WI38 (cell line): Measurements from ENCODE around the gene CRYGN.

Experiments
- H3K4me3 ChIP-seq: 2 replicates; pipeline ENCODE4 v1.5.1; 2011; ENCODE audit warnings: low read depth, mild to moderate bottlenecking, control low read depth, low read length
- TF ChIP-seq, protein P1 (sequence below): IDR thresholded peaks from 2 replicates; pipeline ENCODE4 v1.5.1; 2012; ENCODE audit warnings: low read depth, mild to moderate bottlenecking, control low read depth, low read length

The CRYGN gene

GRCh38 chr7:151424799-151425198, 15.1 kb downstream of the CRYGN start:
- TF ChIP-seq, protein P1, sequence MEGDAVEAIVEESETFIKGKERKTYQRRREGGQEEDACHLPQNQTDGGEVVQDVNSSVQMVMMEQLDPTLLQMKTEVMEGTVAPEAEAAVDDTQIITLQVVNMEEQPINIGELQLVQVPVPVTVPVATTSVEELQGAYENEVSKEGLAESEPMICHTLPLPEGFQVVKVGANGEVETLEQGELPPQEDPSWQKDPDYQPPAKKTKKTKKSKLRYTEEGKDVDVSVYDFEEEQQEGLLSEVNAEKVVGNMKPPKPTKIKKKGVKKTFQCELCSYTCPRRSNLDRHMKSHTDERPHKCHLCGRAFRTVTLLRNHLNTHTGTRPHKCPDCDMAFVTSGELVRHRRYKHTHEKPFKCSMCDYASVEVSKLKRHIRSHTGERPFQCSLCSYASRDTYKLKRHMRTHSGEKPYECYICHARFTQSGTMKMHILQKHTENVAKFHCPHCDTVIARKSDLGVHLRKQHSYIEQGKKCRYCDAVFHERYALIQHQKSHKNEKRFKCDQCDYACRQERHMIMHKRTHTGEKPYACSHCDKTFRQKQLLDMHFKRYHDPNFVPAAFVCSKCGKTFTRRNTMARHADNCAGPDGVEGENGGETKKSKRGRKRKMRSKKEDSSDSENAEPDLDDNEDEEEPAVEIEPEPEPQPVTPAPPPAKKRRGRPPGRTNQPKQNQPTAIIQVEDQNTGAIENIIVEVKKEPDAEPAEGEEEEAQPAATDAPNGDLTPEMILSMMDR: no peak
- H3K4me3 ChIP-seq: no peak overlapping the region

- H3K4me3 ChIP-seq: no peak overlapping the region
- TF ChIP-seq, protein P1: no peak
Observed at GRCh38 chr7:151423936-151424335, 16.0 kb downstream of the CRYGN start.

DNA sequence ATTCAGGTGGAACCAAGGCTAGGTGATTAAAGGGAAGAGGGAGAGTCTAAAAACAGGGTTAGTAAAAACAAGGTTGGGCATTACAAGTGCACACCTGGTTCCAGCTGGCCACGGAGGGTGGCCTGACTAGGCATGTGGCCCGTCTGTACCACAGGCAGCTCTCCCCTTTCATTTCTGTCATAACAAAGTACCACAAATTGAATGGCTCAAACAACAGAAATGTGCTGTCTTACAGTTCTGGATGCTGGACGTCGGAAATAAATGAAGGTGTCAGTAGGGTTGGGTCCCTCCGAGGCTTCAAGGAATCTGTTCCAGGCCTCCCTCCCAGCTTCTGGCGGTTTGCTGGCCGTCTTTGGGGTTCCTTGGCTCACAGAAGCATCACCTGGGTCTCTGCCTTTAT, 16.7 kb downstream of the CRYGN start:
- H3K4me3 ChIP-seq: no peak overlapping the region
- TF ChIP-seq, protein P1: no peak

DNA sequence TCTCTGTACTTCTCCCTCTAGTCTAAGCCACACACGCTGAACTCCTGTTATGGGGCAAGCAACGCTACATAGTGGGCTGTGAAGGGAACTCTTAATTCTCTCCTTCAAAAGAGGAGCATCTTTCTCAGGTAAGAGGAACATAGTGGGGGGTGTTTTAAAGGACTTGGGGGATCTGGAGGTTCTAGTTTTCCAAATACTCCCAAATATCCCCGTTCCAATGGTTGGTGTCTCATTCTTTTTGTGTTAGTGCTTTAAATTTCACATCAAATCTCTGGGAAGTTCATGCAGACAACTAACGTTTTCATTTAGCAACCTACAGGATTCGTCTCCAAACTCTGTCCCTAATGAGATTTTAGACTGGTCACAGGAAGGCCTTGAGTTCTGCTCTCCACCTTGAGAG, 17.7 kb downstream of the CRYGN start:
- TF ChIP-seq, protein P1: no peak

GRCh38 chr7:151420144-151420543, 19.8 kb downstream of the CRYGN start:
- H3K4me3 ChIP-seq: no peak overlapping the region
- TF ChIP-seq, protein P1: no peak

More for the DNA sequence above, 17.7 kb downstream of the CRYGN start:
- H3K4me3 ChIP-seq: no peak overlapping the region

- H3K4me3 ChIP-seq: no peak overlapping the region
- TF ChIP-seq, protein P1: no peak
Observed at GRCh38 chr7:151416941-151417315, 23.0 kb downstream of the CRYGN start.

- TF ChIP-seq, protein P1: no peak
- H3K4me3 ChIP-seq: no peak overlapping the region
Observed at GRCh38 chr7:151416112-151416940, 23.6 kb downstream of the CRYGN start.
